NCI-H2029 treated with DMSO at 0.1 percent for 48 hours (cell line): ENCODE measurements around the gene ANKMY2.
A peak's percentile ranks its signal among the peaks of the same experiment; 100 is the strongest.
"Not testable (repeated sequence)": the region's sequence is repeated elsewhere in the genome, so short reads cannot be mapped to it uniquely, and the experiment has no call there.

ENCODE experiments used
- DNase-seq: peaks from one replicate; lab custom pipeline; 2025; lab: John Stamatoyannopoulos, UW

The ANKMY2 gene

DNA sequence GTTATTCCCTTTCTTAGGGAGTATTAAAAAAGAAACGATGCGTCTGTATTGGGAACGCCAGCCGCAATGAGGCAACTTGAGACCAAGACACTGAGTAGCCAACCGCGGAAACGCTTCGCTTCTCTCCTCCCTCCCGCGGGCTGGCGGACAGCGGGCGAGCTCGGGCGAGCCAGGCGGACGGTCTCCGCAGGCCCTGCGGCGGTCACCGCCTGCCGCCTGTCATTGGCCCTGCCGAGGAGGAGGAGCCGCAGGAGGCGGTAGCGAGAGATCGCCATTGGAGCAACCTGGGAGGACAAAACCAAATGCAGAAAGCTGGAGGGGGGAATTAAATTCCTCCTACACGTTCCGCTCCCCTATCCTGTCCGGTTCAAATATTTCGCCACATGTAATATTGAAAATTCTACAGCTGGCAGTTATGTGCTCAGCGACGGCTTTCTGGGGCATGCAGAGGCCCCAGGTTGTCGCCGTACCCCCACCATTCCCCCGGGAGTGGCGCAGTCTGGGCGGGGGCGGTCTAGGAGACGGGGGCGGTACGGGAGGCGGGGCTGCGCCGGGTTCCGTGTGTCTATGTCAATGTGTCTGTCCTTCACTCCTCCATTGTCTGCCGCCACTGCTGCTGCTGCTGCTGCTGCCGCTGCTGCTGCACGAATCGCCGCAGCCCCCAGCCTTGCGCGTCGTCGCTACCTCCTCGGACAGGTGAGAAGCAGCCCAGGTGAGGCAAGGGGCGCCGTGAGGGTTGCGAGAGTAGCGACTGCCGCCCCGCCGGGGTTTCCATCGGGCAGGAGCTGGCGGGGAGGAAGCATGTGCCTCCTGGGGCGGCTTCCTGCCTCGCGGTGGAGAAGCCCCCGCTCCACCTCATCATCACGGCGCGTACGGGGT lies at the start of gene ANKMY2, which contains the start of gene BZW2:
Gene ANKMY2, minus strand, starts transcription at position 162 of the 879 bp plus-strand sequence. CDS start 181 bp downstream, outside the sequence.
Gene BZW2, plus strand, starts transcription at position 589 of the 879 bp plus-strand sequence. CDS start 19,263 bp downstream, outside the sequence.
- peak; percentile 84 for DNase-seq

DNA sequence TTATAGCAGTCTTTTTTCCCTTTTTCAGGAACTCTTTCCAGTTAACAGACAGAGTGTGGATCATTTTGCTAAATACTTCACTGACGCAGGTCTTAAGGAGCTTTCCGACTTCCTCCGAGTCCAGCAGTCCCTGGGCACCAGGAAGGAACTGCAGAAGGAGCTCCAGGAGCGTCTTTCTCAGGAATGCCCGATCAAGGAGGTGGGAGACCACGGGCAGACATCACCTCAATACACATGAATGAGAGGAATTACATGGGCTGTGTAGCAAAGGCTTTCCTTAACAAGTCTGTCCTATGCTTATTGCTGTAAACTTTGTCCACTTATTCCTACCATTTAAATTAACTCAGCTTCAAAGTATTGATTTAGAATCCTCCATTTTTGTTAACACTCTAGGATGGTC lies 49.3 kb upstream of the ANKMY2 start:
- no peak for DNase-seq

DNA sequence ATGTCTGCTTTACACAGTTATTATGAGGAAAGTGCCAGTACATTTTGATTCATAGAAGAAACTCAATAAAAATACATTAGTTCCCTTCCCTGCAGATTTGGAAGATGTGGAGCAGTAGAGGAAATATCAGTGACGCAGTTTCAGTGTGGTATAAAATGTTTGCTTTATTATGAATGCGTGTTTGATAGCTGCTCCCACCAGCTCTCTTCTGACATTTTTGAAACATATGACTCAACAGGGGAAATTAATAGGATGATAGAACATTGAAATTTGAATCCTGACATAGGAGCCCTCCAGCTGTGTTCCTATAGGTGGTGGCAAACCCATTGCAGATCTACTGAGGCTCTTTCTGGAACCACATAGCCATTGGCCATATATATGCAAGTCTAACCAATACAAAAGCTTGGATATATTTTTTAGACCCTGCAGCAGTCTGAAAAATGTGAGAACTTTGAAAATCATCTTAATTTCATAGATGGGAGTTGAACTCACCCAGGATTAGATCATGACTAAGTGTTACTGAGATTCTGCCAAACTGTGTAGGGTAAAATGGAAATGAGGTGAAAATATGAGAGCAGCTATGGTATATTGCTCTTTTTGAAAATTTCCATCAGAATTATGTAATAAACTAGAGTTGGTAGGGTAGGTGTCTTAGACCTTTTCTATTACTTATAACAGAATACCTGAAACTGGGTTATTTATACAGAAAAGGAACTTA lies 48.2 kb upstream of the ANKMY2 start:
- DNase-seq, result no peak

DNA sequence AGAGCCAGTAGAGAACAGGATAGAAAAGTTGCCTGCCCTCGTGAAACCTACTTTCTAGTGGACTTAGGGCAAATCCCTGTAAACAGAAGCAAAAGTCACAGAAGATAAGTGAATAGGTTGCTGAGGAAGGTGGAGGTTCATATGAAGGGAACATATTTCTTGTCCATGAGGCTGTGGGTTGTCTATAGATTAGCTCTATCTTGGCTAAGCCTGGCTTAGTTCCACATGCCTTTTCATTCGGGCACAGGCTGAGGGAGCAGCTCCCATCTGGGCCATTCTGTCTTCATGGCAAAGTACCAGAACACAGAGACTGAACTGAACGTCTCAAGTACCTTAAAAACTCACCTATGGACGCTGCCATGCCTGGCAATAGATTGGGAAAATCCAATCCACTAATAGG lies 45.7 kb upstream of the ANKMY2 start:
- no peak for DNase-seq

DNA sequence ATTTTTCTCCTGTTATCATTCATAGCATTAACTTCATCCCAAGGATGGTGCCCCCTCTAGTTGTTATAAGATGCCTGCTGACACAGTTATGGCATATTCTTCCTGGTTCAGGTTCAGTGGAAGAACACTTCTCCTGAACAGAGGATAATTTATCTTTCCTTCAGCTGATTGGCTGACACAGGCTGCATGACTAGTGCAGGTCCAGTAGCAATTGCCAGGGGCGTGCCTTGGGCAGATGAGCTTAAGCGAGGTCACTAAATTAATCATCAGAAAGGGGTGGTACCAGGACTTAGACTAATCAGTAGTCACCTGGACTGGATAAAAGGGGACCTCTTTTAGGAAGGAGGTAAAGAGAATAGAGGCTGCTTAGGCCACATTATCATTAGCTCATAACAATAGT lies 42.7 kb upstream of the ANKMY2 start:
- no peak for DNase-seq

- no peak for DNase-seq
These were observed 40.0 kb upstream of the ANKMY2 start for GRCh38 chr7:16685535-16685934.

- no peak for DNase-seq
These were observed 39.4 kb upstream of the ANKMY2 start for GRCh38 chr7:16684935-16685334.

DNA sequence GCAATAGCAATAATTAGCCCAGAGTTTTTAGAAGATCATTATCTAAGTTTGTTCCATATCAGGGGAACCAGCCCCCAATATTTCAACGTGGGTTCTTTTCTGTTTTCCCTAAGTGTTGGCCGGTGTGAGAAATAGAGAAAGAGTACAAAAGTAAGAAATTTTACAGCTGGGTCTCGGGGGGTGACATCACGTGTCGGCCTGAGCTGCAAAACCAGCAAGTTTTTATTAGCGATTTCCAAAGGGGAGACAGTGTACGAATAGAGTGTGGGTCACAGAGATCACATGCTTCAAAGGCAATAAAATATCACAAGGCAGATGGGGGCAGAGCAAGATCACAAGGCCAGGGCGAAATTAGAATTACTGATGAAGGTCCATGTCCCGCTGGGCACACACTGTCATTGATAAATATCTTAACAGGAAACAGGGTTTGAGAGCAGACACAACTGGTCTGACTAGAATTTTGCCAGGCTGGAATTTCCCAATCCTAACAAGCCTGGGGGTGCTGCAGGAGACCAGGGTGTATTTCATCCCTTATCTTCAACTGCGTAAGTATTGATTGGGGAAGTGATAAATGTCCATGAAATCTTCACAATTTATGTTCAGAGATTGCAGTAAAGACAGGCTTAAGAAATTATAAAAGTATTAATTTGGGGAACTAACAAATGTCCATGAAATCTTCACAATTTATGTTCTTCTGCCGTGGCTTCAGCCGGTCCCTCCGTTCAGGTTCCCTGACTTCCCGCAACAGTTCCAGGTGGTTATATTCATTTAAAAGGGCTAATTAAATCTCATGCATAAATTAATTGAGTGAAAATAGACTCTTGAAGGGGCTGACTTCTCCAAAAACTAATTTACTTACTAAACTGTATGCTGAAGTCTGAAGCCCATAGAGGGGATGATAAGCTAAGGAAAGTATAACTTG lies 33.4 kb upstream of the ANKMY2 start:
- DNase-seq, result not testable (repeated sequence)

- DNase-seq, result no peak
These were observed 32.5 kb upstream of the ANKMY2 start for GRCh38 chr7:16677978-16678494.

GRCh38 chr7:16675277-16675676 lies 29.7 kb upstream of the ANKMY2 start:
- DNase-seq, result no peak

GRCh38 chr7:16671811-16672210 lies 26.3 kb upstream of the ANKMY2 start:
- DNase-seq, result no peak

GRCh38 chr7:16670731-16671344 lies 25.3 kb upstream of the ANKMY2 start:
- no peak for DNase-seq

GRCh38 chr7:16670021-16670420 lies 24.5 kb upstream of the ANKMY2 start:
- DNase-seq, result no peak

- DNase-seq, result no peak
These were observed 24.0 kb upstream of the ANKMY2 start for GRCh38 chr7:16669581-16669980.

GRCh38 chr7:16668978-16669377 lies 23.4 kb upstream of the ANKMY2 start:
- no peak for DNase-seq

DNA sequence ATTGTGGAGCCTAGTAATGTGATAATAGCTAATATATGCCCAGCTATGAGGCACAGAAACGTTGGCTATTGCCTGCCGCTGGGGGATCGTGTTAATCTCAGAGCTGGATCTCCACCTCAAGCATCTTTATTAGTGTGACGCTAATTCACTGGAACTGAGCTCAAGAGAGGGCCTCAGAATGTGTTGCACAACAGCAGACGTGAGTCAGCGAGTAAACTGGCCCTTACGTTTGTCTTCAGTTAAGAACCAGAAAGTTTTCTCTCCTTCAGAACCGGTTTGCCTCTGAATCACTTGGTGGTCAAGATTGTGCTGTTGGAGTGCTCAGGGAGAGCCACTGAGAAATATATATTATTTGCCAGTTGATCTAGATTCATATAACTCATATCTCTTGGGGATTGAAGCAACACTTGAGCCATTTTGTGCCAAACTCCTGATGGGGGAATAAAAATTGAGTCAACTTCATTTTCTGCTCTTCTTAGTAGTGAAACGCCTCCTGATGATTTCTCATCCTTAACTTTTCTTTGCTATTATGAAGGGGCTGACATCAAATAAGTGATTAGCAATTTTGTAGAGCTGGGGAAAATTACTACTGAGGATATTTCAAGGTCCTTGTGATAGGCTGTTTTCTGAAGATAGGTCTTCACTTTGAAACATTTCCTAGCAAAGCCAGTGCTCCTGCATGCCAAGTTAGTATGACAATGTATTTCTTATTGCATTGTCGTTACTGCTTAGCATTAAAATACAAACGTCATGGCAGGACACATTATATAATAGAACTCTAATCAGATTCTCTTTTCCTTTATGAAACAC lies 22.7 kb upstream of the ANKMY2 start:
- DNase-seq, result no peak

DNA sequence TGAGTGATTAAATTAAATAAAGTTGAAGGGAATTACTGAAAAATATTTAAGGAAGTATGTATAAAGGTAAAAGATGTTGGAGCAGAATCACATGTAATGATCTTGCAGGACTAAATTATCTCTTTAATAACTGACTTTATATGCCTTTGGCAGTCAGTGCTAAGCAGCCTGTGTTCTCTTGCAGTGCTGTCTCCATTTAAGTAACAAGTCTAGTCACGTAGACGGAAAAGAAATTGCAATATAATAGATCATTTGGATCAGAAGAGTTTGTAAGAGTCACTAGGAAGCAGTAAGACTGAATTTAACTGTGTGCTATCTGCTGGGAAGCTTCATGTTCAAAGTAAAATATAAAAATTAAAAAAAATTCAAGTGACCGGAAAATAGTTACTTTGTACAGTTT lies 21.8 kb upstream of the ANKMY2 start:
- no peak for DNase-seq

DNA sequence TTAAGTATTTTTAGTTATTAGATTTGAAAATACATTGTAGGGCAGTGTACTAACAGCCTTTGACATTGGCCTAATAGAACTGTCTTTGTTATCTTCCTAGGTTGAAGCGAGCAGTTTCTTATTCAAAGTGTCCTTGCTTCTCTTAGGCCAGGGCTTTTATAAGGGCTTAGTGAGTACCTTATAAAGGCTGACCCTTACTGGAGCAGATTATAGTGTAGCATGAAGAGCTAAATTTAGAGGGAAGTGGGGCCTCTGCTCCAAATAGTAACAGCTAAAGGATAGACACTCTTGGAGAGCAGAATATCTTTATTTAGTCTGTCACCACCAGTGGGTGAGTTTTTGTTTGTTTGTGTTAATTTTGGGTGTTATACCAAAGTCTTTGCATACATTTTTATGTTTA lies 16.4 kb upstream of the ANKMY2 start:
- DNase-seq, result no peak

DNA sequence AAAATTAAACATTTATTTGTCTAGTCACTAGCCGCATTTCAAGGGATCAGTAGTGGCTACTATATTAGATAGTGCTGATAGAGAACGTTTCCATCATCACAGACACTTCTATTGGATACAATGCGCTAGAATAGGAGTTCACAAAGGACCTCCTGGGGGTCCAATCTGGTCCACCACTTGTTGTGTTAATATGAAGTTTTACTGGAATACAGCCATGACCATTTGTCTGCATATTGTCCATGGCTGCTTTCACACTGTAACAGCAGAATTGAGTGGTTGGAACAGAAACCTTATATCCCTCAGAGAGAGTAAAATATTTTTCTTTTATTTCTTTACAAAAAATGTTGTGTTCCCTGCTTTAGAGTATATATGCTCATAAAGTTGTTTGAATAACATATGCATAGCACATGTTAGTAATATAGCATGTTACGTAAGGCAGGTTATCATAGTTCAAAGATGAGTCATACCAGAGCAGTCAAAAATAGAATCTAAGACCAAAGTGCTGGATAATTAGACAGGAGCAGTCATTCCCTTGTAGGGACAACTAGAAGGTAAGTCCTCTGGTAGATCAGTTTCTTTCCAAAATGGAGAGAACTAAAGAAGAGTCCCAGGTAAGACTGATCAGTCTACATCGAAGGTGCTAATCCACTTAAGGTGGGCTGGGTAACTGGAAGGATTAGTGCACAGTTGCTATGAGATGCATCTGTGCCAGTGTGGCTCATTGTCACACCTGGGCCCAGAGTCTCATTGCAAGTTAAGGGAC lies 15.3 kb upstream of the ANKMY2 start:
- no peak for DNase-seq
